Osteoblast (primary cell): ENCODE results near the gene DPEP2NB. TPM values are rescaled to one million over a fixed set of nuclear protein-coding genes. Genes with fewer than 3 reads are reported as not detected.
"Not testable (repeated sequence)": the region's sequence is repeated elsewhere in the genome, so short reads cannot be mapped to it uniquely, and the experiment has no call there.

Source experiments
- DNase-seq: peaks from one replicate; pipeline ENCODE4 v3.0.0; 2011; ENCODE audit warnings: low spot score, mixed read lengths; ENCODE audit not compliant: insufficient read length; ENCODE audit errors: missing footprints
- H2AFZ ChIP-seq: 2 replicates; pipeline ENCODE4 v1.6.0; 2011; ENCODE audit warnings: mild to moderate bottlenecking, low read length
- H3K27ac ChIP-seq: 2 replicates; pipeline ENCODE4 v1.5.1; 2011; ENCODE audit warnings: mild to moderate bottlenecking, low read depth, low read length, moderate library complexity
- H3K27me3 ChIP-seq: 2 replicates; pipeline ENCODE4 v1.6.0; 2012; ENCODE audit warnings: mild to moderate bottlenecking, control low read depth, inconsistent platforms, low read length, moderate library complexity; ENCODE audit not compliant: insufficient read depth
- H3K36me3 ChIP-seq: 2 replicates; pipeline ENCODE4 v1.5.1; 2011; ENCODE audit warnings: mild to moderate bottlenecking, low read length, control low read depth, moderate library complexity; ENCODE audit not compliant: insufficient read depth
- H3K4me1 ChIP-seq: 2 replicates; pipeline ENCODE4 v1.5.1; 2011; ENCODE audit warnings: mild to moderate bottlenecking, low read length, control low read depth, moderate library complexity; ENCODE audit not compliant: insufficient read depth
- H3K4me2 ChIP-seq: 2 replicates; pipeline ENCODE4 v1.6.0; 2011; ENCODE audit warnings: mild to moderate bottlenecking, low read length; ENCODE audit not compliant: insufficient read depth
- H3K4me3 ChIP-seq: fragments of 200-600 bp; sonication (generic); 3 replicates; pipeline ENCODE4 v1.5.1; 2012; ENCODE audit warnings: mild to moderate bottlenecking, low read length, inconsistent platforms; ENCODE audit not compliant: insufficient read depth
- H3K79me2 ChIP-seq: 2 replicates; pipeline ENCODE4 v1.6.0; 2012; ENCODE audit warnings: mild to moderate bottlenecking, low read length, control low read depth, inconsistent platforms; ENCODE audit not compliant: insufficient read depth
- H3K9me3 ChIP-seq: 2 replicates; pipeline ENCODE4 v1.5.1; 2011; ENCODE audit warnings: low read depth, low read length, control low read depth
- H4K20me1 ChIP-seq: 2 replicates; pipeline ENCODE4 v1.6.0; 2012; ENCODE audit warnings: mild to moderate bottlenecking, low read length, control low read depth; ENCODE audit not compliant: insufficient read depth
- CTCF ChIP-seq: IDR thresholded peaks from 2 replicates; pipeline ENCODE4 v1.5.1; 2011; ENCODE audit warnings: mild to moderate bottlenecking, low read depth, low read length, moderate library complexity; ENCODE audit errors: extremely low read depth
- total RNA-seq: library from RNA; depleted of rRNA; stranded (reverse); fragments of >200 nt; gene quantifications from 2 replicates; pipeline ENCODE4 v1.2.3, GENCODE V29; 2012

Gene DPEP2NB
- total RNA-seq, 1 donor, result not detected

- no peak overlapping the region for H3K27ac ChIP-seq
- H2AFZ ChIP-seq, result no peak overlapping the region
- H3K4me3 ChIP-seq, result no peak overlapping the region
- TF ChIP-seq CTCF, result no peak
- no peaks in the 10 kb centered on the region for H3K79me2 ChIP-seq
- no peak for DNase-seq
- H3K4me1 ChIP-seq, result no peaks in the 10 kb centered on the region
- no peaks in the 10 kb centered on the region for H3K9me3 ChIP-seq
- H3K4me2 ChIP-seq, result no peak overlapping the region
- no peaks in the 10 kb centered on the region for H3K27me3 ChIP-seq
- H4K20me1 ChIP-seq, result no peaks in the 10 kb centered on the region
- H3K36me3 ChIP-seq, result no peaks in the 10 kb centered on the region
Observed at GRCh38 chr16:67975321-67976105, 40.2 kb downstream of the DPEP2NB start.

GRCh38 chr16:67972285-67972684, 43.4 kb downstream of the DPEP2NB start:
- not testable (repeated sequence) for DNase-seq, H3K4me3 ChIP-seq, H3K36me3 ChIP-seq, H3K27me3 ChIP-seq, H2AFZ ChIP-seq, H4K20me1 ChIP-seq, H3K4me2 ChIP-seq, H3K4me1 ChIP-seq, H3K27ac ChIP-seq, H3K9me3 ChIP-seq
- peaks cover 10% of the 10 kb centered on the region for H3K79me2 ChIP-seq

GRCh38 chr16:67971111-67971510, 44.6 kb downstream of the DPEP2NB start:
- DNase-seq, result no peak
- H3K4me2 ChIP-seq, result no peak overlapping the region
- TF ChIP-seq CTCF, result no peak
- peaks cover 22% of the 10 kb centered on the region for H3K79me2 ChIP-seq
- no peaks in the 10 kb centered on the region for H3K27me3 ChIP-seq
- H3K27ac ChIP-seq, result no peak overlapping the region
- no peaks in the 10 kb centered on the region for H3K36me3 ChIP-seq
- H3K4me3 ChIP-seq, result no peak overlapping the region
- H2AFZ ChIP-seq, result no peak overlapping the region
- no peaks in the 10 kb centered on the region for H3K9me3 ChIP-seq
- peaks cover 17% of the 10 kb centered on the region for H3K4me1 ChIP-seq
- peaks cover 17% of the 10 kb centered on the region for H4K20me1 ChIP-seq

DNA sequence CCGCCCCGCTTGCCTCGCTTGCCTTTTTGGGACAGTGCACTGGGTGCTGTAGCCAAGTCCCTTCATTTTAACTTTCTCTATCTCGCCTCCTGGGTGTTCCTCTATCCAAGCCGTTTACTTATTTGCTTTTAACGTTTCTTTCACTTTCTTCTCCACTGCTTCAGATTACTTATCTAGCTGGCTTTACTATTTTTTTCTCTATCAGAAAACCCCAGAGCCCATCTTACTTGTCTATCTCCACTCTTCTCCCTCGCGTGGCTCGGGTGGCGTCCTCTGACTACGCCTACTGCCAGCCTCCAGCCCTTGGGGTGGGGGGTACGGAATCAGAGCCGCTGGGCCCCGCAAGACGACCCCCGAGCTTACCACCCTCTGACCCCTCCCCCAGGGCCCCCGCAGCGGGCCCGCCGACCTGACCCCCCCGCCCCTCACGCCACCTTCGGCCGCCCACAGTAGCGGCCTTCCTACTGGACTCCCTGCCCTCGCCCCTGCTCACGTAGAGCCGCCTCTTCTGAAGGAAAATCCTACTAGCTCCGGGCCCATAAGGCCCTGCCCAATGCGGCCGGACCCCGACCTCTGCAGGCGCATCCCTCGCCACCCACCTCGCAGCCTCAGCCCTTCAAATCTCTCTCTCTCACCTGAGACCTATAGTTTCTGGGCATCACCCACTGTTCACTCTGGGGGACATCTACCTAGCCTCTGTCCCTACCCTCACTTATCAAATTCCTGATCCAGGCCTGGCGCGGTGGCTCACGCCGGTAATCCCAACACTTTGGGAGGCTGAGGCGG, 46.3 kb downstream of the DPEP2NB start:
- Histone ChIP-seq H3K27me3 (no peaks in the 10 kb centered on the region), H3K9me3 (no peaks in the 10 kb centered on the region), H3K27ac (no peak overlapping the region), H3K4me3 (peak overlapping the region; percentile 94), H2AFZ (peak overlapping the region; percentile 95), H3K4me2 (peak overlapping the region; percentile 96), H3K79me2 (peaks cover 38% of the 10 kb centered on the region), H3K4me1 (peaks cover 30% of the 10 kb centered on the region), H3K36me3 (peaks cover 8% of the 10 kb centered on the region), H4K20me1 (peaks cover 32% of the 10 kb centered on the region)
- DNase-seq, result peak; percentile 90
- TF ChIP-seq CTCF, result no peak
